Right lung (tissue), 5 donors: ENCODE results near the gene TTC39C. TPM values are rescaled to one million over a fixed set of nuclear protein-coding genes. Genes with fewer than 3 reads are reported as not detected.

Source experiments
- polyA plus RNA-seq, 5 donors: library from polyadenylated mRNA; unstranded; fragments of 120-200 nt; gene quantifications; one replicate each; pipeline versions ENCODE4 v1.2.1 to v1.2.3, GENCODE V29; 2013; ENCODE audit warnings: inconsistent platforms in 1 of 5, low replicate concordance in 1 of 5; ENCODE audit not compliant: insufficient read length in 5 of 5, insufficient read depth in 1 of 5

The TTC39C gene
- polyA plus RNA-seq, 5 donors: 11.1 to 14.5 (median 13.2) TPM

Other genes with a start within 250 kb of the TTC39C start
- gene CABYR, start 124.3 kb downstream of the TTC39C start, polyA plus RNA-seq: 1 to 10 TPM; 3.2 to 8.8 (median 5.4) TPM